Fibroblast of lung (primary cell): ENCODE results near the gene ROGDI. TPM values are rescaled to one million over a fixed set of nuclear protein-coding genes. Genes with fewer than 3 reads are reported as not detected.

Source experiments
- DNase-seq, 2 donors: peaks; one replicate each; pipeline versions ENCODE4 v3.0.0 to v3.0.0-alpha.2; 2010; ENCODE audit warnings: low read depth in 2 of 2
- H2AFZ ChIP-seq: 2 replicates; pipeline ENCODE4 v1.5.1; 2012; ENCODE audit warnings: low read length, control low read depth, inconsistent platforms
- H3K27ac ChIP-seq: 2 replicates; pipeline ENCODE4 v1.5.1; 2011; ENCODE audit warnings: low read length, control low read depth; ENCODE audit not compliant: insufficient read depth
- H3K27me3 ChIP-seq: 2 replicates; pipeline ENCODE4 v1.5.1; 2011; ENCODE audit warnings: mild to moderate bottlenecking, low read length; ENCODE audit not compliant: control insufficient read depth, insufficient read depth
- H3K36me3 ChIP-seq: 2 replicates; pipeline ENCODE4 v1.5.1; 2011; ENCODE audit warnings: low read length; ENCODE audit not compliant: control insufficient read depth, insufficient read depth
- H3K4me1 ChIP-seq: 2 replicates; pipeline ENCODE4 v1.5.1; 2011; ENCODE audit warnings: low read length; ENCODE audit not compliant: control insufficient read depth, insufficient read depth; ENCODE audit errors: extremely low read depth
- H3K4me2 ChIP-seq: 2 replicates; pipeline ENCODE4 v1.5.1; 2011; ENCODE audit warnings: low read length, control low read depth; ENCODE audit not compliant: insufficient read depth; ENCODE audit errors: extremely low read depth
- H3K4me3 ChIP-seq, 4 experiments: fragments of 200-600 bp in 1 of 4; sonication (generic) in 1 of 4; replicated peaks in 1 of 4; 2 replicates each; pipeline ENCODE4 v1.5.1; 2011 to 2016; ENCODE audit warnings: low read length in 4 of 4, low read depth in 3 of 4, mild to moderate bottlenecking in 3 of 4, control low read depth in 2 of 4, inconsistent platforms in 1 of 4, mixed read lengths in 1 of 4; ENCODE audit not compliant: insufficient read depth in 1 of 4; ENCODE audit errors: control extremely low read depth in 1 of 4
- H3K79me2 ChIP-seq: 2 replicates; pipeline ENCODE4 v1.5.1; 2012; ENCODE audit warnings: mild to moderate bottlenecking, low read length, inconsistent platforms; ENCODE audit not compliant: control insufficient read depth, insufficient read depth
- H3K9ac ChIP-seq: 2 replicates; pipeline ENCODE4 v1.5.1; 2011; ENCODE audit warnings: mild to moderate bottlenecking, low read length, control low read depth; ENCODE audit not compliant: insufficient read depth
- H3K9me3 ChIP-seq: 2 replicates; pipeline ENCODE4 v1.5.1; 2012; ENCODE audit warnings: low read depth, low read length; ENCODE audit not compliant: control insufficient read depth, insufficient read depth
- H4K20me1 ChIP-seq: 2 replicates; pipeline ENCODE4 v1.5.1; 2011; ENCODE audit warnings: low read length; ENCODE audit not compliant: control insufficient read depth, insufficient read depth; ENCODE audit errors: extremely low read depth
- EZH2 ChIP-seq: IDR thresholded peaks from 2 replicates; pipeline ENCODE4 v1.5.1; 2012; ENCODE audit warnings: low read length, control low read depth, mild to moderate bottlenecking; ENCODE audit errors: missing control alignments
- polyA plus RNA-seq, 2 donors: library from polyadenylated mRNA; depleted of rRNA in 1 of 2; stranded (reverse) in 1 of 2; unstranded in 1 of 2; fragments of >200 nt; gene quantifications; 2 replicates each; pipeline ENCODE4 v1.2.1, GENCODE V29; 2011 to 2012; ENCODE audit warnings: missing spikeins in 1 of 2
- total RNA-seq: library from RNA; depleted of rRNA; stranded (reverse); fragments of >200 nt; gene quantifications from 2 replicates; pipeline ENCODE4 v1.2.1, GENCODE V29; 2014
- TF ChIP-seq, protein P1 (sequence below), 2 donors: IDR thresholded peaks in 1 of 2; conservative IDR thresholded peaks in 1 of 2; 1 replicate in 1 of 2; 2 replicates in 1 of 2; pipeline ENCODE4 v1.5.1; 2011 to 2012; ENCODE audit warnings: low read length in 2 of 2, control low read depth in 1 of 2, inconsistent platforms in 1 of 2, low read depth in 1 of 2, mild to moderate bottlenecking in 1 of 2

The ROGDI gene
- total and polyA plus RNA-seq, 2 donors (not counting 1 experiment from before 2014, with no cell fraction given), result 9.2 to 13.0 TPM

DNA sequence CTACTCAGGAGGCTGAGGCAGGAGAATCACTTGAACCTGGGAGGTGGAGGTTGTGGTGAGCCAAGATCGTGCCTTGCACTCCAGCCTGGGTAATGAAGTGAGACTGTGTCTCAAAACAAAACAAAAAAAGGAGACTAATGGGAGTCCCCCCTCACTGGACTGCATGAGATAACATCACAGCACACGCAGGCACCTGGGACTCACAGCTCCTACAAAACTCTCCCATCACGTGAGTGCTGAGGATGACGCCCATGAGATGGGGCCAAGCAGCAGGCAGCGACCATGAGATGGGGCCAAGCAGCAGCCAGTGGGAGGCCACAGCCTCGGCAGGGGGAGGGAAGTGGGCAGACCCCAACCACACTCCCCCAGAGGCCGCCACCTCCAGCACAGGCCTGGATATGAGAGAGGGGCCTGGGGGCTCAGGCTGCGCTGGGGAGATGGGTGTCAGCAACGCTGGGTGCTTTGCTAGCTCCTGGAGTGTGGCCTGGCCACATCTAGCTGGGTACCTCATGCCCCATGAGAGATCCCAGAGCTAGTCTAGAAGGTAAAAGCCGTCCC is 52.7 kb downstream of the ROGDI start:
- no peaks in the 10 kb centered on the region for H3K79me2 ChIP-seq
- H3K4me1 ChIP-seq, result no peaks in the 10 kb centered on the region
- H3K4me2 ChIP-seq, result no peak overlapping the region
- H3K4me3 ChIP-seq, result no peak overlapping the region
- H4K20me1 ChIP-seq, result no peaks in the 10 kb centered on the region
- no peaks in the 10 kb centered on the region for H3K9me3 ChIP-seq
- no peak overlapping the region for H2AFZ ChIP-seq
- TF ChIP-seq, protein P1, sequence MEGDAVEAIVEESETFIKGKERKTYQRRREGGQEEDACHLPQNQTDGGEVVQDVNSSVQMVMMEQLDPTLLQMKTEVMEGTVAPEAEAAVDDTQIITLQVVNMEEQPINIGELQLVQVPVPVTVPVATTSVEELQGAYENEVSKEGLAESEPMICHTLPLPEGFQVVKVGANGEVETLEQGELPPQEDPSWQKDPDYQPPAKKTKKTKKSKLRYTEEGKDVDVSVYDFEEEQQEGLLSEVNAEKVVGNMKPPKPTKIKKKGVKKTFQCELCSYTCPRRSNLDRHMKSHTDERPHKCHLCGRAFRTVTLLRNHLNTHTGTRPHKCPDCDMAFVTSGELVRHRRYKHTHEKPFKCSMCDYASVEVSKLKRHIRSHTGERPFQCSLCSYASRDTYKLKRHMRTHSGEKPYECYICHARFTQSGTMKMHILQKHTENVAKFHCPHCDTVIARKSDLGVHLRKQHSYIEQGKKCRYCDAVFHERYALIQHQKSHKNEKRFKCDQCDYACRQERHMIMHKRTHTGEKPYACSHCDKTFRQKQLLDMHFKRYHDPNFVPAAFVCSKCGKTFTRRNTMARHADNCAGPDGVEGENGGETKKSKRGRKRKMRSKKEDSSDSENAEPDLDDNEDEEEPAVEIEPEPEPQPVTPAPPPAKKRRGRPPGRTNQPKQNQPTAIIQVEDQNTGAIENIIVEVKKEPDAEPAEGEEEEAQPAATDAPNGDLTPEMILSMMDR (conservative IDR thresholded peaks at IDR 0.05 in 1 of 2, IDR thresholded peaks at IDR 0.05 in 1 of 2; ENCODE audit: low read depth in 1 of 2, low read length in 2 of 2), result no peak
- TF ChIP-seq EZH2, result no peak
- no peak for DNase-seq
- H3K36me3 ChIP-seq, result peaks cover 15% of the 10 kb centered on the region
- no peak overlapping the region for H3K9ac ChIP-seq
- no peaks in the 10 kb centered on the region for H3K27me3 ChIP-seq
- no peak overlapping the region for H3K27ac ChIP-seq

- Histone ChIP-seq H3K27me3 (no peaks in the 10 kb centered on the region), H3K27ac (no peak overlapping the region)
Measured at GRCh38 chr16:4748682-4749411, 53.6 kb downstream of the ROGDI start.

More at GRCh38 chr16:4748682-4749411, 53.6 kb downstream of the ROGDI start:
- no peaks in the 10 kb centered on the region for H3K9me3 ChIP-seq
- no peak overlapping the region for H3K4me3 ChIP-seq
- no peak overlapping the region for H3K4me2 ChIP-seq
- TF ChIP-seq, protein P1 (conservative IDR thresholded peaks at IDR 0.05 in 1 of 2, IDR thresholded peaks at IDR 0.05 in 1 of 2; ENCODE audit: low read depth in 1 of 2, low read length in 2 of 2), result no peak
- no peak for TF ChIP-seq EZH2
- no peaks in the 10 kb centered on the region for H3K79me2 ChIP-seq
- no peak overlapping the region for H3K9ac ChIP-seq
- DNase-seq, result no peak
- H2AFZ ChIP-seq, result no peak overlapping the region
- no peaks in the 10 kb centered on the region for H4K20me1 ChIP-seq
- H3K4me1 ChIP-seq, result no peaks in the 10 kb centered on the region
- H3K36me3 ChIP-seq, result peaks cover 13% of the 10 kb centered on the region
